NCI-H1105 (cell line): Measurements from ENCODE around the gene KCNH1.

ENCODE experiments used
- DNase-seq: peaks from one replicate; lab custom pipeline; 2025; lab: John Stamatoyannopoulos, UW

Gene KCNH1

DNA sequence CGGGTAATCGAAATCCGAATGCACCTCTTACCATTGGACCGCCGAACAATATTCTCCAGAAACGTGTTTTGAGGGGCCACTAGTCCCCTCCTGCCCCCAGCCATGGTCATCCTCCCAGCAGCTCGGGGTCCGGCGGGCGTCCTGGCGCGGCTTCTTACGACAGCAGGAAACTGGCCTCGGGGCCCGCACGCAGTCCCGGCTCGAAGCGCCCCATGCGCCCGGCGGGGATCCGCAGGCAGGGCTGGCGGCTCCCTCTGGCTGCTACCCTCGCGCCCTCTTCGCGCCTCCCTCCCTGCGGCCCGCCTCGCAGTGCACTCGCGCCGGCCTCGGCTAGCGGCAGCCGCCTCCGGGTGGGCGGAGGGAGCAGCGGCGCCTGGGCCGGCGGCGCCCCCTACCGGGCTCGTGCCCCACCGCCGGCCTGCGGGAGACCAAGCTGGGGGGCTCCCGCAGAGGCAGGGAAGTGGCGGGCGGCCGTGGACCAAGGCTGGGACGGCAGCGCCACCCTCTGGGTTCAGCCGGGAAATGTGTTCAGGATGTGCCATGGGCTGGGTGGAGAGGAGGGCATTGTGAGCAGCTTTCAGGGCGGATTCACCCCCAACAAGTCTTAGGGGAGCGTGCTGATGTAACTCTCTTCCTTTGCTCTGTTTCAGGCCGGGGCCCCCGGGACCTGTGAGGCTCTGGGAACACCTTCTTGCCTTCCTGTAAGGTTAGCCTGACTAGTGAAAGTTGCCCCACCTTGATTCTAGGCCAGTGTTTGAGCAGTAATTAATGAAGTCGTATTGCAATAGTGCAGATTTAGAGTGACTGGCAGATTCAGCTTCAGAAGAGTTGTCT lies at the start of gene KCNH1:
Gene KCNH1 (minus strand): TSS at position 313 of the 834 bp plus-strand sequence. CDS start 203 bp downstream, at position 110.
- DNase-seq: peak; percentile 91

GRCh38 chr1:211182746-211183145 lies 48.8 kb upstream of the KCNH1 start:
- DNase-seq: no peak

DNA sequence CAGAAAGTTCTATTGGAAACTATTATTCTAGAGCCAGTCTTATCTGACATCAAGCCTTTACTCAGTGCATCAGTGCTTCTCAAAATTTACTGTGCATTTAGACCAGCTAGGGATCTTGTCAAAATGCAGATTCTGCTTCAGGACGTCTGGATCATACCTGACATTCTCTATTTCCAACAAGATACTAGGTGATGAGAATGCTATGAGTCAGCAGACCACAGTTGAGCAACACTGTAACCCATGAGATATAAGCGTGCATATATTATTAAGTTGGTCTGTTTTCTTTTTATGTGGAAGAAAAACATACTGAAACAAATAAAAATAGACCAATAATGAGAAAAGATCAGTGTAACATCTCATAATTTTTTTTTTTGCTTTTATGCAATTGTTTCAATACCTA lies 40.4 kb upstream of the KCNH1 start:
- no peak for DNase-seq

GRCh38 chr1:211172657-211173056 lies 38.7 kb upstream of the KCNH1 start:
- DNase-seq: no peak

DNA sequence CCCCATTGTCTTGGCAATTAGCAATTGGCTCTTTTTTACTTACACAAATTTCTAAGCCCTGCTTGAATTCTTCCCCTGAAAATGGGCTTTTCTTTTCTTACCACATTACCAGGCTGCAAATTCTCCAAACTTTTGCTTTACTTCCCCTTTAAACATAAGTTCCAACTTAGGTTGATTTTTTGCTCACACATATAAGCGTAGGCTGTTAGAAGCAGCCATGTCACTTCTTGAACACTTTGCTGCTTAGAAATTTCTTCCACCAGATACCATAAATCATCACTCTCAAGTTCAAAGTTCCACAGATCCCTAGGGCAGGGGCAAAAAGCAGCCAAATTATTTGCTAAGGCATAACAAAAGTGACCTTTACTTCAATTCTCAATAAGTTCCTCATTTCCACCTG lies 35.4 kb upstream of the KCNH1 start:
- no peak for DNase-seq

- DNase-seq: no peak
Measured at GRCh38 chr1:211158866-211159265, 24.9 kb upstream of the KCNH1 start.

- DNase-seq: no peak
Measured at GRCh38 chr1:211155040-211155439, 21.1 kb upstream of the KCNH1 start.

DNA sequence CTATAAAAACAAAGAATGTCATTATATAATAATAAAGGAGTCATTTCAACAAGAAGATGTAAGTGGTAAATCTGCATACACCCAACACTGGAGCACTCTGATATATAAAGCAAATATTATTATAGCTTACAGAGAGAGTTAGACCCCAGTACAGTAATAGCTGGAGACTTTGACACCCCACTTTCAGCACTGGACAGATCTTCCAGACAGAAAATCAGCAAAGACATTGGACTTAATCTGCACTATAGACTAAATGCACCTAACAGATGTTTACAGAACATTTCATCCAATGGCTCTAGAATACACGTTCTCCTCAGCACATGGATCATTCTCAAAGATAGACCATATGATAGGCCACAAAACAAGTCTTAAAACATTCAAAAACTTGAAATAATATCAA lies 20.0 kb upstream of the KCNH1 start:
- no peak for DNase-seq

DNA sequence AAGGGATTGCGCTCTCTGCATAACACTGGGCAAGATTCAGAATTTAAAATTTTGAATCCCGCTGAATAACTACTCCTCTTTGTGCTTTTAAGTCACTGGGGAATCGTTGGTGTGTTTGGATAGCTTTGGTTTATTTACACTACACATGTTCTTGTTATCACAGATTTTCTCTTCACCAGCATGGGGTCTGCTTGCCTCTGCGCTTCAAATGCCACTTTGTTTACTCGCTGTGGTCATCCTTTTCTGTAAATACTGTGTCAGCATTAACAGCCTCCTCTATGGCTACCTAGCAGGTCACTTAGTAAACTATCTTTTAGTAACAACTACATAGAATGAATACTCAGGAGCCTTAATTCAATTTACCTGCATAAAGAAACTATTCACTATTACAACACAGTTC lies 14.4 kb upstream of the KCNH1 start:
- DNase-seq: no peak

- DNase-seq: peak; percentile 43
Measured at GRCh38 chr1:211145944-211146343, 12.0 kb upstream of the KCNH1 start.

DNA sequence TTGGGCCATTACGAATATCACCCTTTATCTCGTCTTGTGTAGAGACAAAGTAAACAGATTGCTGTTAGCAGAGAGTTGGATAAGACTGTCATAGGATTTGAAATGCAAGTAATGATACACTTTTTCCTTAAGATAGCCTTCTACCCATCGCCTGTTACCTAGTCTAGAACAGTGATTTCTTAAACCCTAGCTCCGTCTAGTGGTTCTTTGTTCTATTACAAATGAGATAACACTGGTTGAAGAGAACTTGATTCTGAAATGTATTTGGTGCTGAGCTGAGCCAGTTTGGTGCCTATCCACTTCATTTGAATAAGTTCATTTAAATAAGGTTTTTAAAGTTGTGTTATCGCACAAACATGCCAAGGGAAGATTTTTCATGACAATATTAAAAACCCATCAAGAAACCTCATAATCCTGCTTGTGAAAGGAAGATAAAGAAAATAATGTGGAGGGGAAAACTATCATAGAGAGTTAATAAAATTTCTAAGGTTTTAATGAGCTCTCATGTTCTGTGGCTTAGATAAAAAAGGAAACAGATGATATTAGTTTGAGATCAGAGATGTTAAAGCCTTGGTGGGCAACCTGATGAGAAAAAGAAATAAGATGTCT lies 1.5 kb upstream of the KCNH1 start:
- no peak for DNase-seq

- peak; percentile 60 for DNase-seq
Measured at GRCh38 chr1:211133393-211133835, 534 bp downstream of the KCNH1 start.

DNA sequence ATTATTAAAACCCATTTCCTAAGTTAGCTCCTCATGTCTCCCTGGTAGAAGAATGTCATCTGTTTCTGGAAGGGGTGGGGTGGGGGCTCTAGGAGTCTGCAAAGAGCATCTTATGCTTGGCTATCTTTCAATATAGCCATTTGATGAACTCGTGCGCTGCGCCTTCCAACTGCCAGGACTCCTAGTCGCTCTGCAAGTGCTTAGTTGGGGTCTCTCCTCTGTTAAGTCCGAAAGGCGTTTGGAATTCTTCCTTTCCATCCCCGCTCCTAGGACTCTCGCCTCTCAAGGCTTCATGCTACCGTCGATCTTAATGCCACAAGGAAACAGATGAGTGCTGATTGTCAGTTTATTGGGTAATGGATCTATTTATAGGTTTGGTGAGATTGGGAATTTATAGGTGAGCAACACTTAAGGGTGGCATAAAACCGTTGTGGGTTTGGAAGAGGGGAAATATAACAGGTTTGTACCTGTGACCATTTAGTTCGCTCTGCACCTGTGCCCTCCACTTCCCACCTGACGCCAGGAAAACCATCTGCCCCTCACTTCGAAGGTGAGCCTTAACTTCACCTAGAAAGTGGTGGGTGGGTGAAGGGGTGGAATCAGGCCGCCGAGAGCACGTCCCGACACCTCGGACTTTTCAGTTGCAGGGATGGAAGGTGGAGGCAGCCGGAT lies 1.1 kb downstream of the KCNH1 start:
- DNase-seq: no peak

DNA sequence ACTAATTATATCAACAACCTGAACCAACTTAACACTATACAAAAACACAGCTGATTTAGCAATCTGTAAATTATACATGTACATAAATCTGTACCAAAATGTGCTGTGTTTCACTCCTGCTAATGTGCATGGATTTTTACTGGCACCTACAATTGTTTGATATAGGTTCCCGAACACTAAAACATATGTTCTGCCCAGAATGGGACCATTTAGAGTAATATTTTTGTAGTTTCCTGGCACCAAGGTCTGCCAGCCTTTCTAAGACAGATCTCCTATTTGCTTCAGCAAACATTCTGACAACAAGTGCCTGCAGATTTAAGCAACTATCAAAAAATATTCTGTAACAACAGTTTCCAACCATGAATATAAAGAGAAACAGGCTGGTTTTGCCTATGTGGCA lies 4.2 kb downstream of the KCNH1 start:
- no peak for DNase-seq

- DNase-seq: no peak
Measured at GRCh38 chr1:211127166-211127565, 6.8 kb downstream of the KCNH1 start.

GRCh38 chr1:211126622-211127021 lies 7.3 kb downstream of the KCNH1 start:
- DNase-seq: no peak

DNA sequence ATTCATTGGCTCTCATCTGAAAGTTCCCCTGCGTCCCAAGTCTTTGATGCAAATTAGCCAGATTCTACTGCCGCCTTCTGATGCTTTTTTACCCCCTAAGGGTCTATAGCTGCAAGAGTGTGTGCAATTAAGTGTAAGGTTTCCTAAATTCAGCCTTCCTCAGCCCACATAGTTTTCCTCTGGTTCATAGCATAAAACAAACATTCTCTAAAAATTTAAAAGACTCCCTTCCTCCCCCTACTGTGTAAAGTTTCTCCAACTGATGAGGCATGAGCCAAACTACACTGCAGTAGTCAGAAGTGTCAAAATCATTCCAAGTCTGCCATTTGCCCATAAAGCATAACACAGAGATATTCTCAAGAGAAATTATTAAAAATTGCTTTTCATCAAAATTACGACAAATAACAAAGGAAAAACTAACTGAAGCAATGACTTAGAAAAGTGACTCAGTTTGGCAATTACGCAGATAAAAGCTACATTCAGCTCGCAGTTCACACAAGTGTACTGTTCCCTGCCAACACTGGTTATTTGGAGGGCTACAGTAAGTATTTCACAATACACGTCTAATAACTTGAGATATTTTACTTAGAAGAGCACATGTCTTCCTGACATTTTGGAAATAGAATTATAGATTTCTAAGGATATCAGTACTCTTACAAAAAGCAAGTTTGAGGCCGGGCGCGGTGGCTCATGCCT lies 15.4 kb downstream of the KCNH1 start:
- DNase-seq: no peak

GRCh38 chr1:211114446-211114845 lies 19.5 kb downstream of the KCNH1 start:
- no peak for DNase-seq

- DNase-seq: no peak
Measured at GRCh38 chr1:211113566-211113965, 20.4 kb downstream of the KCNH1 start.

GRCh38 chr1:211111351-211111750 lies 22.6 kb downstream of the KCNH1 start:
- no peak for DNase-seq

GRCh38 chr1:211101481-211101880 lies 32.5 kb downstream of the KCNH1 start:
- no peak for DNase-seq

DNA sequence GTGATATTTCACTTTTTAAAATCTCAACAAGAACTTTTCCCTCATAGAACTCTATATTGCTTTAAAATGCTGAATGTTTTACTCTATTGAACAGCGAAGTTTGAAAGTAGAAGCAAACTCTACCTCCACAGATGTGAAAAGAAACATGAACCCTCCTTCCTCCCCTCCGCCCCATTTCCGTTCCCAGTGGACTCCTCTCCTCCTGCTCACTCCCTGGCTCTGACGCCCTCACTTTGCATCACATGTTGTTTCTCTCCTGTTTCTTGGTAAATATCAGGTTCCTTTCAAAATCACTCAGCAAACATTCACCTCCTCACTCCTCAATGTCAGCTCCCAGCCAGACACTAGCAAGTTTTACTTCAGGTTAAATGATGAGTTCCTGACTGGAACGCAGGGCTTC lies 34.6 kb downstream of the KCNH1 start:
- no peak for DNase-seq
